GM12801 (cell line): ENCODE measurements around the gene LHB.

Experiments used
- TF ChIP-seq, protein P1 (sequence below): IDR thresholded peaks from one replicate; pipeline ENCODE4 v1.5.1; 2011; ENCODE audit warnings: control low read depth; ENCODE audit not compliant: insufficient read length; ENCODE audit errors: extremely low read depth

Gene LHB

DNA sequence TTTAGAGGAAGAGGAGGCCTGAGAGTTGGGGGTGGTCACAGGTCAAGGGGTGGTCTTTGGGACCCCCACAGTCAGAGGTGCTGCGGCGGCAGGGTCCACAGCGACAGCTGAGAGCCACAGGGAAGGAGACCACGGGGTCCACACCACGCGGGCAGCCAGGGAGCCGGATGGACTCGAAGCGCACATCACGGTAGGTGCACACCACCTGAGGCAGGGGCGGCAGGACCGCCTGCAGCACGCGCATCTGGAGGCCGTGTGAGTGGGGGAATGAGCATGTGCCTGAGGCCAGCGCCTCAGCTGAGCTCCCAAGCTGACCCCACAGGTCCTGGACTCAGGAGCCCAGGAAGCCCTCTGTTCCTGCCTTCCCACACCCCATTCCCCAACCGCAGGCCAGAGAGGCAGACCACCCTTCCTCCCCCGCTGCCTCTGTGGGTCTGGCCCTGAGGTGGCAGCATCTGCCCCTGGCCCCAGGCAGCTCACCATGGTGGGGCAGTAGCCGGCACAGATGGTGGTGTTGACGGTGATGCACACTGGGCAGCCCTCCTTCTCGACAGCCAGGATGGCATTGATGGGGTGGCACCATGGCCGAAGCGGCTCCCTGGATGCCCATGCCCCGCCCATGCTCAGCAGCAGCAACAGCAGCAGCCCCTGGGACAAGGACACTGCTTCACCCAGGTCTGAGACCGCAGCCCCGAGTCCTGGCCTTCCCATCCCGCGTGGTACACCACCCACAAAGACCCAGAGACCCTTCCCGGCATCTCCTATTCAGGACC, 638 bp downstream of the LHB start:
- TF ChIP-seq, protein P1, sequence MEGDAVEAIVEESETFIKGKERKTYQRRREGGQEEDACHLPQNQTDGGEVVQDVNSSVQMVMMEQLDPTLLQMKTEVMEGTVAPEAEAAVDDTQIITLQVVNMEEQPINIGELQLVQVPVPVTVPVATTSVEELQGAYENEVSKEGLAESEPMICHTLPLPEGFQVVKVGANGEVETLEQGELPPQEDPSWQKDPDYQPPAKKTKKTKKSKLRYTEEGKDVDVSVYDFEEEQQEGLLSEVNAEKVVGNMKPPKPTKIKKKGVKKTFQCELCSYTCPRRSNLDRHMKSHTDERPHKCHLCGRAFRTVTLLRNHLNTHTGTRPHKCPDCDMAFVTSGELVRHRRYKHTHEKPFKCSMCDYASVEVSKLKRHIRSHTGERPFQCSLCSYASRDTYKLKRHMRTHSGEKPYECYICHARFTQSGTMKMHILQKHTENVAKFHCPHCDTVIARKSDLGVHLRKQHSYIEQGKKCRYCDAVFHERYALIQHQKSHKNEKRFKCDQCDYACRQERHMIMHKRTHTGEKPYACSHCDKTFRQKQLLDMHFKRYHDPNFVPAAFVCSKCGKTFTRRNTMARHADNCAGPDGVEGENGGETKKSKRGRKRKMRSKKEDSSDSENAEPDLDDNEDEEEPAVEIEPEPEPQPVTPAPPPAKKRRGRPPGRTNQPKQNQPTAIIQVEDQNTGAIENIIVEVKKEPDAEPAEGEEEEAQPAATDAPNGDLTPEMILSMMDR: no peak

- TF ChIP-seq, protein P1: no peak
These were observed 2.0 kb downstream of the LHB start for GRCh38 chr19:49014870-49015255.

GRCh38 chr19:49014123-49014869, 2.6 kb downstream of the LHB start:
- TF ChIP-seq, protein P1: no peak

GRCh38 chr19:49011194-49011593, 5.7 kb downstream of the LHB start:
- TF ChIP-seq, protein P1: no peak

GRCh38 chr19:49010453-49010852, 6.4 kb downstream of the LHB start:
- TF ChIP-seq, protein P1: no peak

GRCh38 chr19:49009828-49010227, 7.1 kb downstream of the LHB start:
- TF ChIP-seq, protein P1: no peak

- TF ChIP-seq, protein P1: no peak
These were observed 10.0 kb downstream of the LHB start for GRCh38 chr19:49006905-49007304.
